Measurements from ENCODE around the gene ARHGEF28. TPM values are rescaled to one million over a fixed set of nuclear protein-coding genes. Genes with fewer than 3 reads are reported as not detected.

Gene ARHGEF28
- polyA plus RNA-seq, 3 donors, result not detected

GRCh38 chr5:73709536-73710129, 83.6 kb downstream of the ARHGEF28 start:
- WGBS (ENCODE audit: insufficient coverage), result 100% methylated on average over 3 of the region's 5 CpGs
- no peak overlapping the region for H2AFZ ChIP-seq (ENCODE audit: insufficient read depth, low read depth, low read length, poor library complexity, severe bottlenecking)
- no peaks in the 10 kb centered on the region for H3K79me2 ChIP-seq (ENCODE audit: insufficient read depth, low read length)
- no peaks in the 10 kb centered on the region for H3K9me3 ChIP-seq (replicated peaks in 1 of 2; ENCODE audit: control insufficient read depth in 1 of 2, insufficient read depth in 1 of 2, low read length in 2 of 2)
- no peaks in the 10 kb centered on the region for H3K36me3 Mint-ChIP-seq
- no peak overlapping the region for H3K9ac ChIP-seq (ENCODE audit: insufficient read depth, low read length, poor library complexity, severe bottlenecking)
- H4K20me1 ChIP-seq (ENCODE audit: insufficient read depth, low read length), result no peaks in the 10 kb centered on the region
- no peak overlapping the region for H3K27ac Mint-ChIP-seq
- H3K27me3 ChIP-seq (ENCODE audit: control insufficient read depth in 2 of 2, insufficient read depth in 2 of 2, low read length in 2 of 2), result no peaks in the 10 kb centered on the region
- no peaks in the 10 kb centered on the region for H3K36me3 ChIP-seq (replicated peaks in 1 of 2; ENCODE audit: control insufficient read depth in 1 of 2, insufficient read depth in 2 of 2, low read length in 2 of 2)
- no peak overlapping the region for H3K4me3 ChIP-seq (replicated peaks in 1 of 3; ENCODE audit: low read depth in 2 of 3, low read length in 3 of 3)
- no peaks in the 10 kb centered on the region for H3K4me1 ChIP-seq (ENCODE audit: control insufficient read depth in 1 of 2, insufficient read depth in 2 of 2, low read length in 2 of 2)
- no peak overlapping the region for H3K4me2 ChIP-seq (replicated peaks; ENCODE audit: extremely low read depth, low read length, poor library complexity, severe bottlenecking)
- intact Hi-C loops (cut with micrococcal nuclease), result no loop called here
- no peak overlapping the region for H3K4me3 Mint-ChIP-seq
- H3K9me3 Mint-ChIP-seq, result peaks cover 0 to 4% (median 0%) of the 10 kb centered on the region in 7 donors
- no peak for TF ChIP-seq CTCF (IDR thresholded peaks at IDR 0.05)
- H3K27ac ChIP-seq (ENCODE audit: low read depth in 1 of 2, low read length in 2 of 2), result no peak overlapping the region
- no peaks in the 10 kb centered on the region for H3K4me1 Mint-ChIP-seq
- peaks cover 0 to 4% (median 2%) of the 10 kb centered on the region in 3 donors for H3K27me3 Mint-ChIP-seq (ENCODE audit: low read depth in 3 of 3)
- no peak for DNase-seq

- no peak overlapping the region for H2AFZ ChIP-seq (ENCODE audit: insufficient read depth, low read depth, low read length, poor library complexity, severe bottlenecking)
- TF ChIP-seq CTCF (IDR thresholded peaks at IDR 0.05), result no peak
- no peak for DNase-seq
- no peaks in the 10 kb centered on the region for H3K9me3 Mint-ChIP-seq
- no peak overlapping the region for H3K4me2 ChIP-seq (replicated peaks; ENCODE audit: extremely low read depth, low read length, poor library complexity, severe bottlenecking)
- intact Hi-C loops (cut with micrococcal nuclease), result no loop called here
- H3K4me3 Mint-ChIP-seq, result no peak overlapping the region
- no peak overlapping the region for H3K27ac ChIP-seq (ENCODE audit: low read depth in 1 of 2, low read length in 2 of 2)
- H3K4me1 Mint-ChIP-seq, result no peaks in the 10 kb centered on the region
- WGBS (ENCODE audit: insufficient coverage), result 100% methylated on average over 1 of the region's 3 CpGs
- H3K36me3 ChIP-seq (replicated peaks in 1 of 2; ENCODE audit: control insufficient read depth in 1 of 2, insufficient read depth in 2 of 2, low read length in 2 of 2), result no peaks in the 10 kb centered on the region
- H3K4me3 ChIP-seq (replicated peaks in 1 of 3; ENCODE audit: low read depth in 2 of 3, low read length in 3 of 3), result no peak overlapping the region
- H3K9me3 ChIP-seq (replicated peaks in 1 of 2; ENCODE audit: control insufficient read depth in 1 of 2, insufficient read depth in 1 of 2, low read length in 2 of 2), result no peaks in the 10 kb centered on the region
- no peak overlapping the region for H3K27ac Mint-ChIP-seq
- H4K20me1 ChIP-seq (ENCODE audit: insufficient read depth, low read length), result no peaks in the 10 kb centered on the region
- no peaks in the 10 kb centered on the region for H3K27me3 ChIP-seq (ENCODE audit: control insufficient read depth in 2 of 2, insufficient read depth in 2 of 2, low read length in 2 of 2)
- H3K36me3 Mint-ChIP-seq, result no peaks in the 10 kb centered on the region
- H3K9ac ChIP-seq (ENCODE audit: insufficient read depth, low read length, poor library complexity, severe bottlenecking), result no peak overlapping the region
- peaks cover 1 to 4% (median 3%) of the 10 kb centered on the region in 3 donors for H3K27me3 Mint-ChIP-seq (ENCODE audit: low read depth in 3 of 3)
- H3K79me2 ChIP-seq (ENCODE audit: insufficient read depth, low read length), result no peaks in the 10 kb centered on the region
- no peaks in the 10 kb centered on the region for H3K4me1 ChIP-seq (ENCODE audit: control insufficient read depth in 1 of 2, insufficient read depth in 2 of 2, low read length in 2 of 2)
Measured at GRCh38 chr5:73716284-73716808, 90.3 kb downstream of the ARHGEF28 start.

All from CD14-positive monocyte (primary cell).